ENCODE data around the gene CA5A.

GRCh38 chr16:87841340-87842208 is 94.8 kb downstream of the CA5A start:
- TF ChIP-seq CTCF (IDR thresholded peaks at IDR 0.05) (no peak), EP300 (IDR thresholded peaks at IDR 0.05) (no peak), POLR2A (IDR thresholded peaks at IDR 0.05) (no peak)

Measured in sigmoid colon (tissue), 4 donors.